ENCODE results near the gene PPA2.
A peak's percentile ranks its signal among the peaks of the same experiment; 100 is the strongest.

The PPA2 gene

GRCh38 chr4:105387466-105387865 lies 86.4 kb downstream of the PPA2 start:
- DNase-seq: no peak

GRCh38 chr4:105386012-105386411 lies 87.8 kb downstream of the PPA2 start:
- DNase-seq: peak; percentile 22

GRCh38 chr4:105374071-105374470 lies 99.8 kb downstream of the PPA2 start:
- no peak for DNase-seq

GRCh38 chr4:105373324-105373723 lies 100.5 kb downstream of the PPA2 start:
- no peak for DNase-seq

- no peak for DNase-seq
Measured at GRCh38 chr4:105369988-105370387, 103.9 kb downstream of the PPA2 start.

- DNase-seq: no peak
Measured at GRCh38 chr4:105361053-105361452, 112.8 kb downstream of the PPA2 start.

GRCh38 chr4:105357258-105357980 lies 116.4 kb downstream of the PPA2 start:
- no peak for DNase-seq

- DNase-seq: no peak
Measured at GRCh38 chr4:105356194-105356593, 117.7 kb downstream of the PPA2 start.

- no peak for DNase-seq
Measured at GRCh38 chr4:105352826-105353225, 121.0 kb downstream of the PPA2 start.

- DNase-seq: no peak
Measured at GRCh38 chr4:105351861-105352260, 122.0 kb downstream of the PPA2 start.

GRCh38 chr4:105350859-105351490 lies 122.9 kb downstream of the PPA2 start:
- no peak for DNase-seq

GRCh38 chr4:105348719-105349118 lies 125.1 kb downstream of the PPA2 start:
- DNase-seq: no peak

GRCh38 chr4:105346869-105347268 lies 127.0 kb downstream of the PPA2 start:
- no peak for DNase-seq

- no peak for DNase-seq
Measured at GRCh38 chr4:105345838-105346237, 128.0 kb downstream of the PPA2 start.

- no peak for DNase-seq
Measured at GRCh38 chr4:105345358-105345757, 128.5 kb downstream of the PPA2 start.

GRCh38 chr4:105344141-105344540 lies 129.7 kb downstream of the PPA2 start:
- DNase-seq: no peak

GRCh38 chr4:105343146-105343931 lies 130.5 kb downstream of the PPA2 start:
- peak; percentile 85 for DNase-seq

GRCh38 chr4:105329081-105329480 lies 144.8 kb downstream of the PPA2 start:
- DNase-seq: peak; percentile 21

- DNase-seq: no peak
Measured at GRCh38 chr4:105327956-105328355, 145.9 kb downstream of the PPA2 start.

GRCh38 chr4:105327222-105327621 lies 146.6 kb downstream of the PPA2 start:
- peak; percentile 21 for DNase-seq

Data from NCI-H2227 treated with DMSO at 0.1 percent for 48 hours (cell line).